Right atrium auricular region (tissue), 2 donors: Measurements from ENCODE around the gene NTN5. TPM values are rescaled to one million over a fixed set of nuclear protein-coding genes. Genes with fewer than 3 reads are reported as not detected.

Source experiments
- DNase-seq: peaks from one replicate; pipeline ENCODE4 v3.0.0-alpha.2; 2019; ENCODE audit warnings: low spot score
- H3K27ac ChIP-seq, 2 donors: fragments of 200-600 bp; sonication (generic); 1 replicate in 1 of 2; 2 replicates in 1 of 2; pipeline ENCODE4 v1.5.1; 2016 to 2019
- H3K27me3 ChIP-seq, 2 donors: fragments of 200-600 bp; sonication (generic); one replicate each; pipeline versions ENCODE4 v1.5.1 to v1.6.0; 2017 to 2019
- H3K36me3 ChIP-seq: fragments of 200-600 bp; sonication (generic); one replicate; pipeline ENCODE4 v1.5.1; 2016
- H3K4me1 ChIP-seq, 2 donors: fragments of 200-600 bp; sonication (generic); one replicate each; pipeline versions ENCODE4 v1.5.1 to v1.6.0; 2017 to 2019
- H3K4me3 ChIP-seq, 2 donors: fragments of 200-600 bp; sonication (generic); 1 replicate in 1 of 2; 2 replicates in 1 of 2; pipeline ENCODE4 v1.5.1; 2017 to 2019; ENCODE audit warnings: mild to moderate bottlenecking in 1 of 2, moderate library complexity in 1 of 2
- H3K9me3 ChIP-seq, 2 donors: fragments of 200-600 bp; sonication (generic); one replicate each; pipeline ENCODE4 v1.5.1; 2019
- total RNA-seq, 2 donors: library from RNA; depleted of rRNA; stranded (reverse); fragments of >200 nt; gene quantifications; one replicate each; pipeline ENCODE4 v1.1.0, GENCODE V29; 2016
- TF ChIP-seq, protein P1 (sequence below), 2 donors: fragments of 200-600 bp; sonication (generic); IDR thresholded peaks; one replicate each; pipeline ENCODE4 v1.5.1; 2019; ENCODE audit warnings: antibody characterized with exemption in 2 of 2

The NTN5 gene
- total RNA-seq, 2 donors from 2014 or later: 0.16 TPM; not detected in 1

GRCh38 chr19:48713864-48714755, 41.3 kb upstream of the NTN5 start:
- H3K36me3 ChIP-seq: no peaks in the 10 kb centered on the region
- peaks cover 0 to 4% of the 10 kb centered on the region in 2 donors for H3K9me3 ChIP-seq
- TF ChIP-seq, protein P1, sequence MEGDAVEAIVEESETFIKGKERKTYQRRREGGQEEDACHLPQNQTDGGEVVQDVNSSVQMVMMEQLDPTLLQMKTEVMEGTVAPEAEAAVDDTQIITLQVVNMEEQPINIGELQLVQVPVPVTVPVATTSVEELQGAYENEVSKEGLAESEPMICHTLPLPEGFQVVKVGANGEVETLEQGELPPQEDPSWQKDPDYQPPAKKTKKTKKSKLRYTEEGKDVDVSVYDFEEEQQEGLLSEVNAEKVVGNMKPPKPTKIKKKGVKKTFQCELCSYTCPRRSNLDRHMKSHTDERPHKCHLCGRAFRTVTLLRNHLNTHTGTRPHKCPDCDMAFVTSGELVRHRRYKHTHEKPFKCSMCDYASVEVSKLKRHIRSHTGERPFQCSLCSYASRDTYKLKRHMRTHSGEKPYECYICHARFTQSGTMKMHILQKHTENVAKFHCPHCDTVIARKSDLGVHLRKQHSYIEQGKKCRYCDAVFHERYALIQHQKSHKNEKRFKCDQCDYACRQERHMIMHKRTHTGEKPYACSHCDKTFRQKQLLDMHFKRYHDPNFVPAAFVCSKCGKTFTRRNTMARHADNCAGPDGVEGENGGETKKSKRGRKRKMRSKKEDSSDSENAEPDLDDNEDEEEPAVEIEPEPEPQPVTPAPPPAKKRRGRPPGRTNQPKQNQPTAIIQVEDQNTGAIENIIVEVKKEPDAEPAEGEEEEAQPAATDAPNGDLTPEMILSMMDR (IDR thresholded peaks at IDR 0.05): no peak
- peak overlapping the region; percentile 86 to 91 for H3K27ac ChIP-seq
- no peaks in the 10 kb centered on the region for H3K27me3 ChIP-seq
- peaks cover 0 to 54% of the 10 kb centered on the region in 2 donors for H3K4me1 ChIP-seq
- peak overlapping the region; percentile 50 to 76 for H3K4me3 ChIP-seq
- DNase-seq: peak; percentile 99

DNA sequence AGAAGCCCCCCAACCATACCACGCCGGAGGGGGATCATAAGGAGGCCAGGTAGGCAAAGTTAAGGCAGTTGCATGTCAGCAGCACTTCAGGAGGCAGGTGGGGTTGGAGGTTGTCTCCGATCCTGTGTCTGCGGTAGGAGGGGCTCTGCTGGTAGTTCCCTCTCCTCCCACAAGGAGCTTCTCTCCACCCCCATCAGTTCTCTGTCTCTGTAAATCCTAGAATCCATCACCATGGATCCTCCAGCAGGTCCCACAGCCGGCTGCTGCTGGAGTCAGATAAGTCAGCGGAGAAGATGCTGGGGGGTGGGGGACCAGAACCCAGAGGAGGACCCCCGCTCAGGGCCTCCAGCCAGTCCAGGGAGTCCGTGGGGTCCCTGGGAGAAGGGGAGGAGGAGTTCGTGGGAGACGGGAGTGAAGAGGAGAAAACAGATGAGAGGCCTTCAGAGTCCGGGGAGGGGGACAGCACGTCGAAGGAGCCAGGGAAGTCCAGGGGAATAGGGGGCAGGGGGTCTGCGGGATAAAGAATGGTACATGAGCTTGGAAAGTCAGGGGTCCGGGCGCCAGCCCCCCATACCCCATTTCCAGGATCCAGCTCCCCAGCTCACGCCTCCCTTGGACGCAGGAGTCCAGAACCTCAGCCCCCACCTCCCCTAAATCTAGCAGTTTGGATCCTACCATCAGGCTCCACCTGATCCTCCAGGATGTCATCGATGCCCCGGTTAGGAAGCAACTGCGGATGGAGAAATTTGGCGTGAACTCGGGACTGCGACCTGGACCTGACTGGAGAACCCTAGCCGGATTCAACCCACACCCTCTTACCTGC, 40.4 kb upstream of the NTN5 start:
- Histone ChIP-seq H3K4me1 (peaks cover 0 to 46% of the 10 kb centered on the region in 2 donors), H3K27me3 (no peaks in the 10 kb centered on the region), H3K9me3 (peaks cover 0 to 4% of the 10 kb centered on the region in 2 donors), H3K27ac (peak overlapping the region; percentile 77 to 91), H3K4me3 (peak overlapping the region; percentile 50 to 76), H3K36me3 (no peaks in the 10 kb centered on the region)
- DNase-seq: no peak
- TF ChIP-seq, protein P1 (IDR thresholded peaks at IDR 0.05): no peak

DNA sequence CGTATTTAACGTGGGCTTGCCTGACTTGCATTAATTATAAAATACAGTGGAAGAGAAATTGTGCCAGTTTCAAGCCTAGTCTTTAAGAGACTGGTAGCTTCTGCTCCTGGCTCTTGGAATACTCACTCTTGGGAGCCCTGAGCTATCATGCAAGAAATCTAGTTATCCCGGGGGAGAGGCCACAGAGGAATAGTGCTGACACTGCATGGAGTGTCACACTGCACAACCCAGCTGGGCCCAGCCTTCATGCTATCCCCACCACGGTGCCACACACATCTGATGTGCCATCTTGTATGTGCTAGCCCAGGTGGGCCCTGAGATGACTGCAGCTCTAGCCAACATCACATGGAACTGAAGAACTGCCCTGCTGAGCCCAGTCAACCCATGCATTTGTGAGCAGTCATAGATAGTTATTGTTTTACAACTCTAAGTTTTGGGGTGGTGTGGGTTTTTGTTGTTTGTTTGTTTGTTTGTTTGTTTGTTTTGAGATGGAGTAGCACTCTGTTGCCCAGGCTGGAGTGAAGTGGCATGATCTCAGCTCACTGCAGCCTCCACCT, 38.4 kb upstream of the NTN5 start:
- H3K4me1 ChIP-seq: peaks cover 0 to 27% of the 10 kb centered on the region in 2 donors
- TF ChIP-seq, protein P1 (IDR thresholded peaks at IDR 0.05): no peak
- no peaks in the 10 kb centered on the region for H3K27me3 ChIP-seq
- H3K4me3 ChIP-seq: no peak overlapping the region
- H3K36me3 ChIP-seq: no peaks in the 10 kb centered on the region
- peaks cover 0 to 4% of the 10 kb centered on the region in 2 donors for H3K9me3 ChIP-seq
- DNase-seq: no peak
- H3K27ac ChIP-seq: no peak overlapping the region

GRCh38 chr19:48708471-48708870, 35.7 kb upstream of the NTN5 start:
- H3K4me3 ChIP-seq: no peak overlapping the region
- no peak overlapping the region for H3K27ac ChIP-seq
- TF ChIP-seq, protein P1 (IDR thresholded peaks at IDR 0.05): no peak
- DNase-seq: no peak
- peaks cover 0 to 4% of the 10 kb centered on the region in 2 donors for H3K9me3 ChIP-seq
- H3K4me1 ChIP-seq: peaks cover 0 to 7% of the 10 kb centered on the region in 2 donors
- no peaks in the 10 kb centered on the region for H3K36me3 ChIP-seq
- no peaks in the 10 kb centered on the region for H3K27me3 ChIP-seq

DNA sequence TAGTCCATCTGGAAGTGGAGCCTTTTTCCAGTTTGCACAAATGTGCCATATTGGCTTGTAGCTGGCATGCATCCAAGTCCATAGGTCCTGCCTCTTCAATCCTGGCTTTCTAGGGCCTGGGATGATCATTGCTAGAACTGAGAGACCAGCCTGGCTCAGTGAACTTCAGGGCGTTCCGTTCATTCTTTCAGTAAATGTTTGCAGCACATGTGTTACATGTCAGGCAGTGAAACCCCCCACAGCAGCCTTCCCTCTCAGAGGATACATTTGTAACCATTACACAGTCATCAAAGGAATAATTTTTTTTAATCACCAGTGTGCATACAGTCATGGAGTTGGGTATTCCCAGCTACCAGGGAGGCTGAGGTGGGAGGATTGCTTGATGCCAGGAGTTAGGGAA, 32.6 kb upstream of the NTN5 start:
- H3K9me3 ChIP-seq: no peaks in the 10 kb centered on the region
- no peaks in the 10 kb centered on the region for H3K27me3 ChIP-seq
- DNase-seq: no peak
- TF ChIP-seq, protein P1 (IDR thresholded peaks at IDR 0.05): no peak
- H3K27ac ChIP-seq: no peak overlapping the region
- peaks cover 6% of the 10 kb centered on the region for H3K36me3 ChIP-seq
- H3K4me3 ChIP-seq: no peak overlapping the region
- H3K4me1 ChIP-seq: no peaks in the 10 kb centered on the region
